GM23338 (cell line): ENCODE data around the gene TGFBR3.

Source experiments
- CREB1 ChIP-seq: fragments of 250-450 bp; sonication (Bioruptor Pico); IDR thresholded peaks from 2 replicates; pipeline ENCODE4 v1.5.0; 2020; ENCODE audit warnings: low read depth, mild to moderate bottlenecking, moderate library complexity
- EZH2 ChIP-seq: fragments of 200-600 bp; sonication (generic); IDR thresholded peaks from one replicate; pipeline ENCODE4 v1.8.0; 2017; ENCODE audit warnings: antibody characterized with exemption, mild to moderate bottlenecking, low read depth; ENCODE audit not compliant: unreplicated experiment
- EZH2phosphoT487 ChIP-seq: fragments of 200-600 bp; sonication (generic); IDR thresholded peaks from one replicate; pipeline ENCODE4 v1.8.1; 2018; ENCODE audit warnings: antibody characterized with exemption; ENCODE audit not compliant: unreplicated experiment
- JUNB ChIP-seq: IDR thresholded peaks from one replicate; pipeline ENCODE4 v1.6.1; 2016; ENCODE audit warnings: antibody characterized with exemption; ENCODE audit not compliant: unreplicated experiment
- NANOG ChIP-seq: IDR thresholded peaks from 2 replicates; pipeline ENCODE4 v1.6.1; 2016; ENCODE audit warnings: antibody characterized with exemption, borderline replicate concordance
- POLR2AphosphoS5 ChIP-seq: IDR thresholded peaks from 2 replicates; pipeline ENCODE4 v1.6.1; 2016; ENCODE audit warnings: antibody characterized with exemption, low read depth
- STAT1 ChIP-seq: IDR thresholded peaks from one replicate; pipeline ENCODE4 v1.6.1; 2016; ENCODE audit warnings: antibody characterized with exemption; ENCODE audit not compliant: unreplicated experiment
- ZNF331 ChIP-seq: fragments of 250-450 bp; sonication (Bioruptor Pico); IDR thresholded peaks from 2 replicates; pipeline ENCODE4 v1.5.0; 2020; ENCODE audit warnings: low read depth, mild to moderate bottlenecking, moderate library complexity
- TF ChIP-seq, protein P1 (sequence below), 2 experiments: fragments of 200-600 bp in 1 of 2; sonication (generic) in 1 of 2; conservative IDR thresholded peaks; 2 replicates each; pipeline versions ENCODE4 v1.5.1 to v1.6.1; 2016 to 2017; ENCODE audit warnings: antibody characterized with exemption in 2 of 2, low read depth in 2 of 2, mild to moderate bottlenecking in 2 of 2, moderate library complexity in 1 of 2
- TF ChIP-seq, protein P2 (sequence below): IDR thresholded peaks from one replicate; pipeline ENCODE4 v1.6.1; 2018; ENCODE audit warnings: antibody characterized with exemption; ENCODE audit not compliant: unreplicated experiment
- TF ChIP-seq, protein P3 (sequence below): IDR thresholded peaks from 2 replicates; pipeline ENCODE4 v1.6.1; 2016; ENCODE audit warnings: antibody characterized with exemption

DNA sequence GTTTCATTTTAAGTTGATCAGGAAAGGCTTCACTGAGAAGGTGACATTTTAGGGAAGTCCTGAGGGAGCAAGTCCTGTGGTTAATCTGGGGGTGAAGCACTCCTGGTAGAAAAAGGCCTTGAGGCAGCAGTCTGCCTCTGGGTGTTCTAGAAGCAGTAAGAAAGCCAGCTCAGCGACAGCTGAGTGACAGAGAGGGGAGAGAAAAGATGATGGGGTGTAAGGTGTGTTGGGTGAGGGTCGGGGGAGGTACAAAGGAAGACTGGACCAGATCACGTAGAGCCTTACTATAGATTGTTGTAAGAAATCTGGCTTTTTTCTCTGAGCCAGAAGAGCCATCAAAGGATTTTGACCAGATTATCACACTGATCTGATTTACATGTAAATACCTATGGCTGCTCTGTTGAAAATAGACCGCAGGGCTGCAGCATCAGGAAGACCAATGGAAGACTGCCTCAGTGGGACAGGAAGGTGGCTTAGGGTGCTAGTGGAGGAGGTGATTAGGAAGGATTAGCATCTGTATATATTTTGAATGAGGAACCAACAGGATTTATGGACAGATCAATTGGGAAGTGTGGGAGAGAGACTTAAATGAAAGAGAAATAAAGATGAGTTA lies 254.1 kb downstream of the TGFBR3 start:
- TF ChIP-seq, protein P1, sequence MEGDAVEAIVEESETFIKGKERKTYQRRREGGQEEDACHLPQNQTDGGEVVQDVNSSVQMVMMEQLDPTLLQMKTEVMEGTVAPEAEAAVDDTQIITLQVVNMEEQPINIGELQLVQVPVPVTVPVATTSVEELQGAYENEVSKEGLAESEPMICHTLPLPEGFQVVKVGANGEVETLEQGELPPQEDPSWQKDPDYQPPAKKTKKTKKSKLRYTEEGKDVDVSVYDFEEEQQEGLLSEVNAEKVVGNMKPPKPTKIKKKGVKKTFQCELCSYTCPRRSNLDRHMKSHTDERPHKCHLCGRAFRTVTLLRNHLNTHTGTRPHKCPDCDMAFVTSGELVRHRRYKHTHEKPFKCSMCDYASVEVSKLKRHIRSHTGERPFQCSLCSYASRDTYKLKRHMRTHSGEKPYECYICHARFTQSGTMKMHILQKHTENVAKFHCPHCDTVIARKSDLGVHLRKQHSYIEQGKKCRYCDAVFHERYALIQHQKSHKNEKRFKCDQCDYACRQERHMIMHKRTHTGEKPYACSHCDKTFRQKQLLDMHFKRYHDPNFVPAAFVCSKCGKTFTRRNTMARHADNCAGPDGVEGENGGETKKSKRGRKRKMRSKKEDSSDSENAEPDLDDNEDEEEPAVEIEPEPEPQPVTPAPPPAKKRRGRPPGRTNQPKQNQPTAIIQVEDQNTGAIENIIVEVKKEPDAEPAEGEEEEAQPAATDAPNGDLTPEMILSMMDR (conservative IDR thresholded peaks at IDR 0.05; ENCODE audit: low read depth in 2 of 2): no peak
- TF ChIP-seq, protein P2, sequence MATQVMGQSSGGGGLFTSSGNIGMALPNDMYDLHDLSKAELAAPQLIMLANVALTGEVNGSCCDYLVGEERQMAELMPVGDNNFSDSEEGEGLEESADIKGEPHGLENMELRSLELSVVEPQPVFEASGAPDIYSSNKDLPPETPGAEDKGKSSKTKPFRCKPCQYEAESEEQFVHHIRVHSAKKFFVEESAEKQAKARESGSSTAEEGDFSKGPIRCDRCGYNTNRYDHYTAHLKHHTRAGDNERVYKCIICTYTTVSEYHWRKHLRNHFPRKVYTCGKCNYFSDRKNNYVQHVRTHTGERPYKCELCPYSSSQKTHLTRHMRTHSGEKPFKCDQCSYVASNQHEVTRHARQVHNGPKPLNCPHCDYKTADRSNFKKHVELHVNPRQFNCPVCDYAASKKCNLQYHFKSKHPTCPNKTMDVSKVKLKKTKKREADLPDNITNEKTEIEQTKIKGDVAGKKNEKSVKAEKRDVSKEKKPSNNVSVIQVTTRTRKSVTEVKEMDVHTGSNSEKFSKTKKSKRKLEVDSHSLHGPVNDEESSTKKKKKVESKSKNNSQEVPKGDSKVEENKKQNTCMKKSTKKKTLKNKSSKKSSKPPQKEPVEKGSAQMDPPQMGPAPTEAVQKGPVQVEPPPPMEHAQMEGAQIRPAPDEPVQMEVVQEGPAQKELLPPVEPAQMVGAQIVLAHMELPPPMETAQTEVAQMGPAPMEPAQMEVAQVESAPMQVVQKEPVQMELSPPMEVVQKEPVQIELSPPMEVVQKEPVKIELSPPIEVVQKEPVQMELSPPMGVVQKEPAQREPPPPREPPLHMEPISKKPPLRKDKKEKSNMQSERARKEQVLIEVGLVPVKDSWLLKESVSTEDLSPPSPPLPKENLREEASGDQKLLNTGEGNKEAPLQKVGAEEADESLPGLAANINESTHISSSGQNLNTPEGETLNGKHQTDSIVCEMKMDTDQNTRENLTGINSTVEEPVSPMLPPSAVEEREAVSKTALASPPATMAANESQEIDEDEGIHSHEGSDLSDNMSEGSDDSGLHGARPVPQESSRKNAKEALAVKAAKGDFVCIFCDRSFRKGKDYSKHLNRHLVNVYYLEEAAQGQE: no peak
- TF ChIP-seq POLR2AphosphoS5: no peak
- no peak for TF ChIP-seq ZNF331 (CRISPR knock-in tag)
- TF ChIP-seq STAT1: no peak
- TF ChIP-seq EZH2: no peak
- no peak for TF ChIP-seq EZH2phosphoT487
- TF ChIP-seq CREB1: no peak
- TF ChIP-seq, protein P3, sequence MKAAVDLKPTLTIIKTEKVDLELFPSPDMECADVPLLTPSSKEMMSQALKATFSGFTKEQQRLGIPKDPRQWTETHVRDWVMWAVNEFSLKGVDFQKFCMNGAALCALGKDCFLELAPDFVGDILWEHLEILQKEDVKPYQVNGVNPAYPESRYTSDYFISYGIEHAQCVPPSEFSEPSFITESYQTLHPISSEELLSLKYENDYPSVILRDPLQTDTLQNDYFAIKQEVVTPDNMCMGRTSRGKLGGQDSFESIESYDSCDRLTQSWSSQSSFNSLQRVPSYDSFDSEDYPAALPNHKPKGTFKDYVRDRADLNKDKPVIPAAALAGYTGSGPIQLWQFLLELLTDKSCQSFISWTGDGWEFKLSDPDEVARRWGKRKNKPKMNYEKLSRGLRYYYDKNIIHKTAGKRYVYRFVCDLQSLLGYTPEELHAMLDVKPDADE: no peak
- no peak for TF ChIP-seq JUNB
- no peak for TF ChIP-seq NANOG
